ENCODE results near the gene PRPF4. TPM values are rescaled to one million over a fixed set of nuclear protein-coding genes. Genes with fewer than 3 reads are reported as not detected.
A peak's percentile ranks its signal among the peaks of the same experiment; 100 is the strongest.

The PRPF4 gene
- polyA plus RNA-seq, 2 of the 4 experiments (the other 2 are of a cell fraction): 53.4 to 61.5 TPM

GRCh38 chr9:113337714-113338113 is 62.3 kb downstream of the PRPF4 start (continued):
- no peak for TF ChIP-seq ELK1 (IDR thresholded peaks at IDR 0.05; ENCODE audit: low read depth, low read length)
- no peak for TF ChIP-seq CEBPB (IDR thresholded peaks at IDR 0.05)
- no peak for TF ChIP-seq MAX (IDR thresholded peaks at IDR 0.05)
- TF ChIP-seq ATOH8 (CRISPR knock-in tag; IDR thresholded peaks at IDR 0.05; ENCODE audit: low read depth): no peak

GRCh38 chr9:113340011-113340699 is 64.7 kb downstream of the PRPF4 start, which contains the start of gene WDR31:
TSS of gene WDR31 (minus strand) at chr9:113340275. CDS start at chr9:113332022, 8,253 bp downstream.
- no peaks in the 10 kb centered on the region for H3K9me3 ChIP-seq
- peak within 1 kb of the TSS; percentile 89 for H3K4me2 ChIP-seq
- H3K4me3 ChIP-seq: peak within 1 kb of the TSS; percentile 51
- H3K4me1 ChIP-seq: 0 out of 3 replicates have a peak, but pooled peaks cover 4% of the 10 kb centered on the region
- no peak for FAIRE-seq
- CTCF ChIA-PET: interaction anchor here (0.6 to 2.6 kb wide), 16 partner anchors 9 to 319 kb away, joined by 3 to 14 read pairs (median 4); partner anchors contain the start of genes ALAD, BSPRY and POLE3
- peak within 1 kb of the TSS; percentile 69 to 91 for H3K27ac ChIP-seq
- ATAC-seq: peak; percentile 99
- 1% methylated on average over 18 of the region's 46 CpGs for WGBS (ENCODE audit: missing lambda C conversion rate)
- DNase-seq (ENCODE audit: low read depth in 1 of 2, low spot score in 1 of 2): peak; percentile 91 to 93
- POLR2A ChIA-PET: interaction anchor here (0.5 to 1.8 kb wide), 13 partner anchors 10 to 336 kb away, joined by 3 to 29 read pairs (median 8); partner anchors contain the start of genes ALAD, BSPRY, C9orf43 and CDC26
- TF ChIP-seq ZSCAN20 (CRISPR knock-in tag; IDR thresholded peaks at IDR 0.05): no peak
- no peak for TF ChIP-seq MAFK (IDR thresholded peaks at IDR 0.05; ENCODE audit: partially characterized antibody)
- no peak for TF ChIP-seq CHD4 (IDR thresholded peaks at IDR 0.05; ENCODE audit: borderline replicate concordance)
- TF ChIP-seq ATOH8 (CRISPR knock-in tag; IDR thresholded peaks at IDR 0.05; ENCODE audit: low read depth): no peak
- TF ChIP-seq FOSB (CRISPR knock-in tag; IDR thresholded peaks at IDR 0.05): no peak
- peak; percentile 96 for TF ChIP-seq MAX (IDR thresholded peaks at IDR 0.05)
- no peak; the same call in 1 of the 2 replicates for TF ChIP-seq PBX3 (IDR thresholded peaks at IDR 0.05)
- TF ChIP-seq EP300 (IDR thresholded peaks at IDR 0.05): no peak
- TF ChIP-seq NR3C1 (IDR thresholded peaks at IDR 0.05): no peak
- no peak for TF ChIP-seq JUNB (IDR thresholded peaks at IDR 0.05)
- TF ChIP-seq MAZ (IDR thresholded peaks at IDR 0.05; ENCODE audit: borderline replicate concordance, low read depth, low read length): no peak
- no peak for TF ChIP-seq NPAS2 (CRISPR knock-in tag; IDR thresholded peaks at IDR 0.05; ENCODE audit: borderline replicate concordance)
- TF ChIP-seq FOXS1 (CRISPR knock-in tag; IDR thresholded peaks at IDR 0.05): no peak
- no peak for TF ChIP-seq HES2 (IDR thresholded peaks at IDR 0.05)
- no peak for TF ChIP-seq TP53 (CRISPR knock-in tag; IDR thresholded peaks at IDR 0.05)
- 0 out of 2 replicates have a peak, but pooled peaks have one; percentile 44 for TF ChIP-seq GATA3 (IDR thresholded peaks at IDR 0.05; ENCODE audit: borderline replicate concordance)
- TF ChIP-seq HOXB13 (CRISPR knock-in tag; IDR thresholded peaks at IDR 0.05; ENCODE audit: low read depth): no peak
- peak; percentile 8; the same call in 1 of the 2 replicates for TF ChIP-seq ZC3H11A (IDR thresholded peaks at IDR 0.05)
- TF ChIP-seq HOXA7 (CRISPR knock-in tag; IDR thresholded peaks at IDR 0.05): no peak
- TF ChIP-seq RNF2 (IDR thresholded peaks at IDR 0.05; ENCODE audit: borderline replicate concordance, low read depth): no peak
- TF ChIP-seq CHD2 (IDR thresholded peaks at IDR 0.05; ENCODE audit: low read length, partially characterized antibody): no peak
- no peak for TF ChIP-seq PHF8 (IDR thresholded peaks at IDR 0.05; ENCODE audit: borderline replicate concordance, low read depth)
- no peak for TF ChIP-seq REST (IDR thresholded peaks at IDR 0.05)
- TF ChIP-seq E2F6 (IDR thresholded peaks at IDR 0.05; ENCODE audit: borderline replicate concordance, low read depth): peak; percentile 80
- no peak for TF ChIP-seq HDAC2 (IDR thresholded peaks at IDR 0.05)
- TF ChIP-seq RCOR1 (IDR thresholded peaks at IDR 0.05; ENCODE audit: low read depth, low read length): no peak
